GM12878 (cell line): Measurements from ENCODE around the gene GRHL1. TPM values are rescaled to one million over a fixed set of nuclear protein-coding genes. Genes with fewer than 3 reads are reported as not detected.

ENCODE experiments used
- ATAC-seq: fragments of 200-7000 bp; cut with Tn5 transposase; 3 replicates; pipeline ENCODE4 v1.9.1; 2020; ENCODE audit warnings: mild to moderate bottlenecking, moderate library complexity
- BruUV-seq: library from RNA; stranded (reverse); fragments of 400-500 nt; replicated peaks from 2 replicates; lab custom pipeline; 2021; lab: Mats Ljungman, UMichigan
- CTCF ChIA-PET: fragments of 300-600 bp; sonication (Branson Sonifier 250); formaldehyde crosslinking; extraction: SDS; loops from one replicate; lab custom pipeline; 2021; ENCODE audit warnings: inconsistent platforms; lab: Yijun Ruan, JAX
- POLR2A ChIA-PET: fragments of 350-600 bp; formaldehyde crosslinking; extraction: SDS; loops from one replicate; lab custom pipeline; 2021; ENCODE audit warnings: inconsistent platforms; lab: Charles Lee
- RAD21 ChIA-PET: fragments of 300-600 bp; sonication (Branson Sonifier 250); formaldehyde crosslinking; loops from one replicate; lab custom pipeline; 2023; ENCODE audit warnings: antibody characterized with exemption; ENCODE audit not compliant: unreplicated experiment; lab: Charles Lee
- SMC1A ChIA-PET: fragments of 300-600 bp; sonication (Branson Sonifier 250); formaldehyde crosslinking; loops from one replicate; lab custom pipeline; 2023; ENCODE audit not compliant: unreplicated experiment, uncharacterized antibody; lab: Charles Lee
- DNase-seq: peaks from one replicate; pipeline ENCODE4 v3.0.0-alpha.2; 2011; ENCODE audit warnings: low read depth, low spot score
- FAIRE-seq: peaks from 3 replicates; lab custom pipeline; 2011; peaks lifted over from hg19 to GRCh38; lab: Jason Lieb, UNC
- H2AFZ ChIP-seq: 2 replicates; pipeline ENCODE4 v1.6.0; 2011; ENCODE audit warnings: low read depth, low read length, control low read depth; ENCODE audit not compliant: control insufficient read depth
- H3K27ac ChIP-seq: 2 replicates; pipeline ENCODE4 v1.5.1; 2011; ENCODE audit warnings: control low read depth; ENCODE audit not compliant: control insufficient read depth, insufficient read depth
- H3K27me3 ChIP-seq, 2 experiments: replicated peaks in 1 of 2; 2 replicates each; pipeline versions ENCODE4 v1.6.0 to v1.6.1; 2011; ENCODE audit warnings: low read length in 1 of 2; ENCODE audit not compliant: control insufficient read depth in 2 of 2, insufficient read depth in 2 of 2
- H3K36me3 ChIP-seq, 2 experiments: 2 replicates each; pipeline ENCODE4 v1.5.1; 2011; ENCODE audit warnings: low read length in 1 of 2; ENCODE audit not compliant: control insufficient read depth in 2 of 2, insufficient read depth in 2 of 2
- H3K4me1 ChIP-seq: 2 replicates; pipeline ENCODE4 v1.6.1; 2011; ENCODE audit warnings: mild to moderate bottlenecking, low read length, moderate library complexity, mixed read lengths; ENCODE audit not compliant: control insufficient read depth, insufficient read depth
- H3K4me2 ChIP-seq: 2 replicates; pipeline ENCODE4 v1.6.0; 2011; ENCODE audit warnings: control low read depth; ENCODE audit not compliant: control insufficient read depth, insufficient read depth
- H3K4me3 ChIP-seq: fragments of 200-600 bp; sonication (generic); 2 replicates; pipeline ENCODE4 v1.5.1; 2016
- H3K79me2 ChIP-seq: 2 replicates; pipeline ENCODE4 v1.6.0; 2011; ENCODE audit warnings: low read length; ENCODE audit not compliant: control insufficient read depth, insufficient read depth
- H3K9ac ChIP-seq: 2 replicates; pipeline ENCODE4 v1.8.0; 2011; ENCODE audit warnings: low read length, control low read depth, mixed read lengths; ENCODE audit not compliant: control insufficient read depth, insufficient read depth
- H3K9me3 ChIP-seq: replicated peaks from 3 replicates; pipeline ENCODE4 v1.5.1; 2011; ENCODE audit warnings: mild to moderate bottlenecking, low read length; ENCODE audit not compliant: control insufficient read depth, insufficient read depth
- H4K20me1 ChIP-seq: 2 replicates; pipeline ENCODE4 v1.6.0; 2011; ENCODE audit not compliant: control insufficient read depth, insufficient read depth
- ATF3 ChIP-seq: IDR thresholded peaks from 2 replicates; pipeline ENCODE4 v1.6.1; 2011; ENCODE audit warnings: low read depth, mild to moderate bottlenecking, low read length, moderate library complexity, borderline replicate concordance; ENCODE audit errors: extremely low read depth
- CBX5 ChIP-seq: sonication (generic); IDR thresholded peaks from 2 replicates; pipeline ENCODE4 v1.6.1; 2016; ENCODE audit warnings: low read depth, moderate library complexity, mild to moderate bottlenecking, inconsistent platforms
- CHD1 ChIP-seq: IDR thresholded peaks from 2 replicates; pipeline ENCODE4 v1.6.1; 2012; ENCODE audit warnings: low read depth, low read length, improper control_type of control experiment
- HCFC1 ChIP-seq: fragments of 150-350 bp; IDR thresholded peaks from 2 replicates; pipeline ENCODE4 v1.6.1; 2014; ENCODE audit warnings: low read length
- IKZF1 ChIP-seq: fragments of 450-650 bp; conservative IDR thresholded peaks from 2 replicates; pipeline ENCODE4 v1.6.1; 2017; ENCODE audit warnings: antibody characterized with exemption, mild to moderate bottlenecking
- MYC ChIP-seq: IDR thresholded peaks from 2 replicates; pipeline ENCODE4 v1.6.1; 2011; ENCODE audit warnings: mild to moderate bottlenecking, low read length, moderate library complexity, inconsistent platforms; ENCODE audit not compliant: insufficient read depth, insufficient replicate concordance, insufficient read length, severe bottlenecking
- NFYB ChIP-seq: IDR thresholded peaks from 2 replicates; pipeline ENCODE4 v1.6.1; 2011; ENCODE audit warnings: low read depth, mild to moderate bottlenecking, low read length, improper control_type of control experiment, moderate library complexity; ENCODE audit not compliant: insufficient read depth
- PML ChIP-seq: IDR thresholded peaks from 2 replicates; pipeline ENCODE4 v1.6.1; 2012; ENCODE audit warnings: low read length, inconsistent platforms
- PRDM15 ChIP-seq: fragments of 450-650 bp; formaldehyde crosslinking; IDR thresholded peaks from 2 replicates; pipeline ENCODE4 v1.4.0; 2020; ENCODE audit warnings: mild to moderate bottlenecking, moderate library complexity
- RAD21 ChIP-seq: IDR thresholded peaks from 2 replicates; pipeline ENCODE4 v1.6.1; 2011; ENCODE audit warnings: mild to moderate bottlenecking, low read depth, low read length, moderate library complexity; ENCODE audit not compliant: insufficient read depth
- RB1 ChIP-seq: fragments of 450-650 bp; formaldehyde crosslinking; IDR thresholded peaks from 2 replicates; pipeline ENCODE4 v1.6.1; 2017; ENCODE audit warnings: mild to moderate bottlenecking, borderline replicate concordance
- REST ChIP-seq: IDR thresholded peaks from 2 replicates; pipeline ENCODE4 v1.6.1; 2012; ENCODE audit warnings: mild to moderate bottlenecking, low read depth, low read length
- SREBF1 ChIP-seq: IDR thresholded peaks from 2 replicates; pipeline ENCODE4 v1.6.1; 2012; ENCODE audit warnings: mild to moderate bottlenecking, low read length
- SUZ12 ChIP-seq: fragments of 200-600 bp; sonication (generic); IDR thresholded peaks from one replicate; pipeline ENCODE4 v1.6.1; 2018; ENCODE audit warnings: antibody characterized with exemption, mild to moderate bottlenecking; ENCODE audit not compliant: unreplicated experiment
- TCF3 ChIP-seq: IDR thresholded peaks from 2 replicates; pipeline ENCODE4 v1.6.1; 2012; ENCODE audit warnings: low read depth, mild to moderate bottlenecking, low read length, borderline replicate concordance; ENCODE audit not compliant: insufficient read depth
- TCF7 ChIP-seq: IDR thresholded peaks from 2 replicates; pipeline ENCODE4 v1.6.1; 2014; ENCODE audit warnings: antibody characterized with exemption, borderline replicate concordance
- YBX1 ChIP-seq: fragments of 450-650 bp; IDR thresholded peaks from 2 replicates; pipeline ENCODE4 v1.6.1; 2016; ENCODE audit warnings: antibody characterized with exemption
- ZZZ3 ChIP-seq: IDR thresholded peaks from 2 replicates; pipeline ENCODE4 v1.6.1; 2011; ENCODE audit warnings: low read depth; ENCODE audit not compliant: control insufficient read depth, insufficient read length
- WGBS: methylation state at CpG from one replicate; pipeline ENCODE4 v1.1.6; 2016; ENCODE audit warnings: low lambda C conversion rate; ENCODE audit not compliant: insufficient replicate concordance, insufficient coverage; ENCODE audit errors: missing lambda C conversion rate; 5-methylcytosine and 5-hydroxymethylcytosine counted together
- in situ Hi-C: fragments of 300-500 bp; cut with MboI; formaldehyde crosslinking; loops from 9 replicates; pipeline ENCODE4 v1.14.3; 2018; ENCODE audit warnings: mixed read lengths
- intact Hi-C: fragments of 100-400 bp; cut with micrococcal nuclease; formaldehyde crosslinking; loops from one replicate; pipeline ENCODE4 v1.14.2; 2022; ENCODE audit not compliant: unreplicated experiment
- polyA plus RNA-seq, 11 experiments: library from polyadenylated mRNA; depleted of rRNA in 4 of 11; unstranded in 6 of 11; stranded (reverse) in 5 of 11; fragments of >200 nt; fragmentation: Nextera tagmentation in 4 of 11; fragmentation: Illumina TruSeq in 1 of 11; extraction: Ambion mirVana in 4 of 11; extraction: Trizol in 1 of 11; gene quantifications; 1 replicate in 1 of 11; 2 replicates in 10 of 11; pipeline versions ENCODE4 v1.2.1 to v1.2.3, GENCODE V29; 2011 to 2016; ENCODE audit warnings: inconsistent platforms in 2 of 11, missing spikeins in 2 of 11, low read depth in 1 of 11
- total RNA-seq, 4 experiments: library from RNA; depleted of rRNA in 3 of 4; stranded (reverse); fragments of >200 nt in 3 of 4; fragmentation: Illumina TruSeq in 1 of 4; extraction: Trizol in 1 of 4; gene quantifications; 2 replicates each; pipeline versions ENCODE4 v1.2.1 to v1.2.3, GENCODE V29; 2013 to 2021

The GRHL1 gene
- total and polyA plus RNA-seq, 10 of the 15 experiments (the other 5 are each of a cell fraction or from before 2014, with no cell fraction given): 0.09 to 0.81 (median 0.28) TPM; not detected in 1

- no peak overlapping the region for H3K27ac ChIP-seq
- no peaks in the 10 kb centered on the region; the same call in 2 of the 3 replicates for H3K9me3 ChIP-seq
- intact Hi-C loops (no loop called here), in situ Hi-C loops (no loop called here)
- CTCF ChIA-PET: interaction anchor here (0.7 to 6.9 kb wide), 4 partner anchors 9 to 76 kb away, joined by 3 to 45 read pairs (median 4); no protein-coding TSS in a partner anchor
- TF ChIP-seq SREBF1 (no peak), REST (no peak), TCF3 (no peak), MYC (no peak), RAD21 (no peak), SUZ12 (no peak), PML (no peak), IKZF1 (no peak), ZZZ3 (no peak), RB1 (no peak), CBX5 (no peak), CHD1 (no peak), ATF3 (no peak), TCF7 (no peak), HCFC1 (no peak), NFYB (no peak), PRDM15 (CRISPR knock-in tag) (no peak), YBX1 (no peak)
- H3K79me2 ChIP-seq: no peaks in the 10 kb centered on the region
- no peak overlapping the region for H3K4me2 ChIP-seq
- H4K20me1 ChIP-seq: no peaks in the 10 kb centered on the region
- WGBS: 26% methylated on average over 10 of the region's 10 CpGs
- SMC1A ChIA-PET: no interaction called here
- DNase-seq (no peak), ATAC-seq (no peak), FAIRE-seq (no peak)
- H3K4me1 ChIP-seq: no peaks in the 10 kb centered on the region
- POLR2A ChIA-PET: no interaction called here
- no peak overlapping the region for H3K9ac ChIP-seq
- H2AFZ ChIP-seq: no peak overlapping the region
- BruUV-seq: no TSS peak
- H3K4me3 ChIP-seq: no peak overlapping the region
- H3K27me3 ChIP-seq: peaks cover 0 to 7% of the 10 kb centered on the region in 2 experiments; a peak in 2 of 4 replicates
- RAD21 ChIA-PET: no interaction called here
- H3K36me3 ChIP-seq: no peaks in the 10 kb centered on the region
These were observed 86.6 kb downstream of the GRHL1 start for GRCh38 chr2:10038123-10038522.
